ENCODE data around the gene FSTL4.

- TF ChIP-seq CTCF (IDR thresholded peaks at IDR 0.05) (no peak), POLR2A (IDR thresholded peaks at IDR 0.05) (no peak)
These were observed 738 bp downstream of the FSTL4 start for GRCh38 chr5:133611357-133612248.
